ENCODE results near the gene ERC2. TPM values are rescaled to one million over a fixed set of nuclear protein-coding genes. Genes with fewer than 3 reads are reported as not detected.

Gene ERC2
- total and polyA plus RNA-seq, 2 of the 13 experiments (the other 11 are each of a cell fraction or from before 2014, with no cell fraction given): 0.16 to 0.22 TPM

DNA sequence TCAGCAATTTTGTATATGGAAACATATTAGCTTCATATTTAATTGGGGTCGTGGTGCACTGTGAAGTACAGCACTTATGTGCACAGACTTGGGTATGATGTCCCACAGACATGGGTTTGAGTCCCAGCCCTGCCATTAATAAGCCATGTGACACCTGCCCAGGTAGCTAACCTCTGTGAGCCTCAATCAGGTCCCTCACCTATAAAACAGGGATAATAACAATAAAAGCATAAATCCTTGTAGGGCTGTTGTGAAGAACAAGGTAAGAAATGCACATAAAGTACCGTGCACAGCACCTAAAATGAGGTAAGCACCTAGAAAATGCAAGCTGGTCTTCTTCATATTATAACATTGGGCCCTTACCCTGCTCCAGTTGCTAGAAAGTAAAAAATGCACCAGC lies 807.6 kb downstream of the ERC2 start (continued):
- TF ChIP-seq, protein P1, sequence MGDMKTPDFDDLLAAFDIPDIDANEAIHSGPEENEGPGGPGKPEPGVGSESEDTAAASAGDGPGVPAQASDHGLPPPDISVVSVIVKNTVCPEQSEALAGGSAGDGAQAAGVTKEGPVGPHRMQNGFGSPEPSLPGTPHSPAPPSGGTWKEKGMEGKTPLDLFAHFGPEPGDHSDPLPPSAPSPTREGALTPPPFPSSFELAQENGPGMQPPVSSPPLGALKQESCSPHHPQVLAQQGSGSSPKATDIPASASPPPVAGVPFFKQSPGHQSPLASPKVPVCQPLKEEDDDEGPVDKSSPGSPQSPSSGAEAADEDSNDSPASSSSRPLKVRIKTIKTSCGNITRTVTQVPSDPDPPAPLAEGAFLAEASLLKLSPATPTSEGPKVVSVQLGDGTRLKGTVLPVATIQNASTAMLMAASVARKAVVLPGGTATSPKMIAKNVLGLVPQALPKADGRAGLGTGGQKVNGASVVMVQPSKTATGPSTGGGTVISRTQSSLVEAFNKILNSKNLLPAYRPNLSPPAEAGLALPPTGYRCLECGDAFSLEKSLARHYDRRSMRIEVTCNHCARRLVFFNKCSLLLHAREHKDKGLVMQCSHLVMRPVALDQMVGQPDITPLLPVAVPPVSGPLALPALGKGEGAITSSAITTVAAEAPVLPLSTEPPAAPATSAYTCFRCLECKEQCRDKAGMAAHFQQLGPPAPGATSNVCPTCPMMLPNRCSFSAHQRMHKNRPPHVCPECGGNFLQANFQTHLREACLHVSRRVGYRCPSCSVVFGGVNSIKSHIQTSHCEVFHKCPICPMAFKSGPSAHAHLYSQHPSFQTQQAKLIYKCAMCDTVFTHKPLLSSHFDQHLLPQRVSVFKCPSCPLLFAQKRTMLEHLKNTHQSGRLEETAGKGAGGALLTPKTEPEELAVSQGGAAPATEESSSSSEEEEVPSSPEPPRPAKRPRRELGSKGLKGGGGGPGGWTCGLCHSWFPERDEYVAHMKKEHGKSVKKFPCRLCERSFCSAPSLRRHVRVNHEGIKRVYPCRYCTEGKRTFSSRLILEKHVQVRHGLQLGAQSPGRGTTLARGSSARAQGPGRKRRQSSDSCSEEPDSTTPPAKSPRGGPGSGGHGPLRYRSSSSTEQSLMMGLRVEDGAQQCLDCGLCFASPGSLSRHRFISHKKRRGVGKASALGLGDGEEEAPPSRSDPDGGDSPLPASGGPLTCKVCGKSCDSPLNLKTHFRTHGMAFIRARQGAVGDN (CRISPR knock-in tag; IDR thresholded peaks at IDR 0.05): no peak
- TF ChIP-seq ZNF383 (CRISPR knock-in tag; IDR thresholded peaks at IDR 0.05; ENCODE audit: borderline replicate concordance) (no peak), ZNF703 (CRISPR knock-in tag; IDR thresholded peaks at IDR 0.05; ENCODE audit: borderline replicate concordance) (no peak), ZNF234 (CRISPR knock-in tag; conservative IDR thresholded peaks at IDR 0.05) (no peak), CEBPG (CRISPR knock-in tag; IDR thresholded peaks at IDR 0.05) (no peak), ZNF563 (CRISPR knock-in tag; IDR thresholded peaks at IDR 0.05) (no peak), SNAPC2 (CRISPR knock-in tag; IDR thresholded peaks at IDR 0.05) (no peak), ZNF431 (CRISPR knock-in tag; IDR thresholded peaks at IDR 0.05; ENCODE audit: borderline replicate concordance, low read depth) (no peak), FIP1L1 (IDR thresholded peaks at IDR 0.05; ENCODE audit: borderline replicate concordance, insufficient read depth, low read depth, low read length) (no peak)
- TF ChIP-seq, protein P2, sequence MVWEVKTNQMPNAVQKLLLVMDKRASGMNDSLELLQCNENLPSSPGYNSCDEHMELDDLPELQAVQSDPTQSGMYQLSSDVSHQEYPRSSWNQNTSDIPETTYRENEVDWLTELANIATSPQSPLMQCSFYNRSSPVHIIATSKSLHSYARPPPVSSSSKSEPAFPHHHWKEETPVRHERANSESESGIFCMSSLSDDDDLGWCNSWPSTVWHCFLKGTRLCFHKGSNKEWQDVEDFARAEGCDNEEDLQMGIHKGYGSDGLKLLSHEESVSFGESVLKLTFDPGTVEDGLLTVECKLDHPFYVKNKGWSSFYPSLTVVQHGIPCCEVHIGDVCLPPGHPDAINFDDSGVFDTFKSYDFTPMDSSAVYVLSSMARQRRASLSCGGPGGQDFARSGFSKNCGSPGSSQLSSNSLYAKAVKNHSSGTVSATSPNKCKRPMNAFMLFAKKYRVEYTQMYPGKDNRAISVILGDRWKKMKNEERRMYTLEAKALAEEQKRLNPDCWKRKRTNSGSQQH (CRISPR knock-in tag; IDR thresholded peaks at IDR 0.05; ENCODE audit: low read depth): no peak
- TF ChIP-seq, protein P3, sequence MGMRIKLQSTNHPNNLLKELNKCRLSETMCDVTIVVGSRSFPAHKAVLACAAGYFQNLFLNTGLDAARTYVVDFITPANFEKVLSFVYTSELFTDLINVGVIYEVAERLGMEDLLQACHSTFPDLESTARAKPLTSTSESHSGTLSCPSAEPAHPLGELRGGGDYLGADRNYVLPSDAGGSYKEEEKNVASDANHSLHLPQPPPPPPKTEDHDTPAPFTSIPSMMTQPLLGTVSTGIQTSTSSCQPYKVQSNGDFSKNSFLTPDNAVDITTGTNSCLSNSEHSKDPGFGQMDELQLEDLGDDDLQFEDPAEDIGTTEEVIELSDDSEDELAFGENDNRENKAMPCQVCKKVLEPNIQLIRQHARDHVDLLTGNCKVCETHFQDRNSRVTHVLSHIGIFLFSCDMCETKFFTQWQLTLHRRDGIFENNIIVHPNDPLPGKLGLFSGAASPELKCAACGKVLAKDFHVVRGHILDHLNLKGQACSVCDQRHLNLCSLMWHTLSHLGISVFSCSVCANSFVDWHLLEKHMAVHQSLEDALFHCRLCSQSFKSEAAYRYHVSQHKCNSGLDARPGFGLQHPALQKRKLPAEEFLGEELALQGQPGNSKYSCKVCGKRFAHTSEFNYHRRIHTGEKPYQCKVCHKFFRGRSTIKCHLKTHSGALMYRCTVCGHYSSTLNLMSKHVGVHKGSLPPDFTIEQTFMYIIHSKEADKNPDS (CRISPR knock-in tag; IDR thresholded peaks at IDR 0.05): no peak
